Measurements from ENCODE around the gene NFAT5. TPM values are rescaled to one million over a fixed set of nuclear protein-coding genes. Genes with fewer than 3 reads are reported as not detected.

Gene NFAT5
- total and polyA plus RNA-seq, 9 of the 15 experiments (the other 6 are each of a cell fraction or from before 2014, with no cell fraction given) = 0.78 to 20.5 (median 12.4) TPM

GRCh38 chr16:69563605-69564580 is 1.9 kb upstream of the NFAT5 start (continued):
- TF ChIP-seq PRDM10 (IDR thresholded peaks at IDR 0.05; ENCODE audit: partially characterized antibody) (no peak), ZNF444 (CRISPR knock-in tag; IDR thresholded peaks at IDR 0.05) (no peak), AFF4 (CRISPR knock-in tag; IDR thresholded peaks at IDR 0.05) (no peak), DPF2 (IDR thresholded peaks at IDR 0.05) (peak; percentile 44; the same call in 1 of the 2 replicates), ARNT (IDR thresholded peaks at IDR 0.05) (no peak), KDM5B (IDR thresholded peaks at IDR 0.05; ENCODE audit: insufficient replicate concordance, low read depth, low read length) (no peak), ZNF165 (CRISPR knock-in tag; IDR thresholded peaks at IDR 0.05; ENCODE audit: borderline replicate concordance) (no peak), STAG1 (CRISPR knock-in tag; IDR thresholded peaks at IDR 0.05; ENCODE audit: borderline replicate concordance) (no peak), DMBX1 (CRISPR knock-in tag; IDR thresholded peaks at IDR 0.05; ENCODE audit: borderline replicate concordance) (0 out of 2 replicates have a peak, but pooled peaks have one; percentile 14), MYNN (IDR thresholded peaks at IDR 0.05) (0 out of 2 replicates have a peak, but pooled peaks have one; percentile 27), MYNN (CRISPR knock-in tag; IDR thresholded peaks at IDR 0.05) (no peak), ZFX (CRISPR knock-in tag; IDR thresholded peaks at IDR 0.05) (peak; percentile 45; the same call in 1 of the 2 replicates), FOXJ2 (tag; IDR thresholded peaks at IDR 0.05) (no peak), ZBTB5 (IDR thresholded peaks at IDR 0.05) (no peak), HOXB6 (CRISPR knock-in tag; IDR thresholded peaks at IDR 0.05; ENCODE audit: borderline replicate concordance) (no peak), SMARCA4 (IDR thresholded peaks at IDR 0.05) (peak; percentile 53; the same call in 1 of the 2 replicates), ZNF696 (CRISPR knock-in tag; conservative IDR thresholded peaks at IDR 0.05) (no peak), ZNF695 (CRISPR knock-in tag; IDR thresholded peaks at IDR 0.05) (no peak), YBX1 (IDR thresholded peaks at IDR 0.05) (no peak)

Measured in K562 (cell line).